Karpas-422 (cell line): Measurements from ENCODE around the gene MKNK1. TPM values are rescaled to one million over a fixed set of nuclear protein-coding genes. Genes with fewer than 3 reads are reported as not detected.
"Not testable (repeated sequence)": the region's sequence is repeated elsewhere in the genome, so short reads cannot be mapped to it uniquely, and the experiment has no call there.

ENCODE experiments used
- DNase-seq: peaks from one replicate; pipeline ENCODE4 v3.0.0-alpha.2; 2015
- H2AFZ ChIP-seq: fragments of 200-600 bp; sonication (generic); 2 replicates; pipeline ENCODE4 v1.6.1; 2014; ENCODE audit warnings: antibody characterized with exemption, low read length, mixed read lengths
- H3K27ac ChIP-seq: fragments of 200-600 bp; sonication (generic); 2 replicates; pipeline ENCODE4 v1.5.1; 2014; ENCODE audit warnings: mild to moderate bottlenecking, low read length, moderate library complexity
- H3K27me3 ChIP-seq: fragments of 200-600 bp; sonication (generic); 2 replicates; pipeline ENCODE4 v1.6.1; 2014; ENCODE audit warnings: low read length, mixed read lengths
- H3K36me3 ChIP-seq: fragments of 200-600 bp; sonication (generic); 2 replicates; pipeline ENCODE4 v1.6.1; 2014; ENCODE audit warnings: low read length, mixed read lengths; ENCODE audit not compliant: insufficient read depth
- H3K4me1 ChIP-seq: fragments of 200-600 bp; sonication (generic); 2 replicates; pipeline ENCODE4 v1.6.1; 2014; ENCODE audit warnings: mild to moderate bottlenecking, low read length, mixed read lengths
- H3K4me2 ChIP-seq: fragments of 200-600 bp; sonication (generic); 2 replicates; pipeline ENCODE4 v1.6.1; 2014; ENCODE audit warnings: low read length, low read depth, mild to moderate bottlenecking; ENCODE audit not compliant: poor library complexity, severe bottlenecking
- H3K4me3 ChIP-seq: fragments of 200-600 bp; sonication (generic); 2 replicates; pipeline ENCODE4 v1.5.1; 2014; ENCODE audit warnings: mild to moderate bottlenecking, antibody characterized with exemption, low read length, mixed read lengths
- H3K79me2 ChIP-seq: fragments of 200-600 bp; sonication (generic); 2 replicates; pipeline ENCODE4 v1.6.1; 2014; ENCODE audit warnings: mild to moderate bottlenecking, low read length, mixed read lengths
- H3K9ac ChIP-seq: fragments of 200-600 bp; sonication (generic); 2 replicates; pipeline ENCODE4 v1.6.0; 2014; ENCODE audit warnings: low read length
- H3K9me2 ChIP-seq: fragments of 200-600 bp; sonication (generic), shearing (Covaris generic); replicated peaks from 2 replicates; pipeline ENCODE4 v1.6.0; 2014; ENCODE audit warnings: mild to moderate bottlenecking, low read length, moderate library complexity; ENCODE audit not compliant: insufficient read depth
- H3K9me3 ChIP-seq: fragments of 300-700, 200-600 bp; sonication (generic); 2 replicates; pipeline ENCODE4 v1.6.1; 2014; ENCODE audit warnings: low read length, mixed read lengths
- H4K20me1 ChIP-seq: fragments of 200-600 bp; sonication (generic); 2 replicates; pipeline ENCODE4 v1.6.1; 2014; ENCODE audit warnings: mild to moderate bottlenecking, antibody characterized with exemption, low read length, low read depth; ENCODE audit not compliant: insufficient read depth
- total RNA-seq: library from RNA; depleted of rRNA; stranded (reverse); fragments of >200 nt; shearing (Covaris generic); gene quantifications from 2 replicates; pipeline ENCODE4 v1.2.3, GENCODE V29; 2014; ENCODE audit warnings: low replicate concordance; rRNA removed

The MKNK1 gene
- 11.2 and 14.0 TPM in 2 replicates for total RNA-seq

DNA sequence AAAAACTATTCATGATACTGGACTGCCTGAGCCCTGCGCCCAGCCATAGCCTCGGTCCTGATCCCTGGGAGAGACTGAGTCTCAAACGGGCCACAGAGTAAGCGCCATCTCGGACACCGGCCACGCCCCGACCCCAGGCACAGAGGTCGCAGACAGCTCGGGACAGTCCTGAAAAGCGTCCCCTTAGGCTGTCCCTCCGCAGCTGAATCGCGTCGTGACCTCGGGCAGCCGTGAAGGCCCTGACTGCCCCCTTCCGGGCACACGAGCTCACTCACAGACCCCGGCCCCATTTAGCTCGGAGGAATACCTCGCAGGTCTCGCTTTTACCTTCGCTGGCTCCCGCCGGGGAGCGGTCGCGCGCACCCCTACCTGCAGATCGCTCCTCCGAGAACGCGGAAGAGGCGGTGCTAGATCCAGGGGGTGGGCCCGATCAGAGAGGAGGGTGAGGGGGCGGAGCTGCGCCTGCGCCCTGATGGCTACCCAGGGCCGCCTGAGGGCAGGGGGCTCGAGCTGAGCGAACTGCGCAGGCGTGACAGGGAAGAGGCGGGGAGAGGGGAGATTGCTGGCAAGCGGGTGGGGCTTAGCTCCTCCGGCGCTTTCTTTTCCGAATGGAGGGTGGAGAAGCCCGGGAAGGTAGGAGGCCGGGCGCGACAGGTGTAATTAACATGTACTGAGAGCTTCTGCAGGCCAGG lies at the start of gene MKNK1:
Gene MKNK1, minus strand, starts transcription at position 411 of the 692 bp plus-strand sequence. CDS start 20,941 bp downstream, outside the sequence.
- peaks cover 20% of the 10 kb centered on the region for H3K4me1 ChIP-seq
- H3K4me3 ChIP-seq = peak within 1 kb of the TSS; percentile 84
- peak within 1 kb of the TSS; percentile 85 for H2AFZ ChIP-seq
- H3K9ac ChIP-seq = peak within 1 kb of the TSS; percentile 78
- no peaks in the 10 kb centered on the region for H3K9me2 ChIP-seq
- no peaks in the 10 kb centered on the region for H3K36me3 ChIP-seq
- no peaks in the 10 kb centered on the region for H4K20me1 ChIP-seq
- H3K9me3 ChIP-seq = no peaks in the 10 kb centered on the region
- no peak within 1 kb of the TSS for H3K27ac ChIP-seq
- DNase-seq = peak; percentile 99
- peak within 1 kb of the TSS; percentile 79 for H3K4me2 ChIP-seq
- H3K27me3 ChIP-seq = no peaks in the 10 kb centered on the region
- H3K79me2 ChIP-seq = peaks cover 4% of the 10 kb centered on the region; the same call in 1 of the 2 replicates

DNA sequence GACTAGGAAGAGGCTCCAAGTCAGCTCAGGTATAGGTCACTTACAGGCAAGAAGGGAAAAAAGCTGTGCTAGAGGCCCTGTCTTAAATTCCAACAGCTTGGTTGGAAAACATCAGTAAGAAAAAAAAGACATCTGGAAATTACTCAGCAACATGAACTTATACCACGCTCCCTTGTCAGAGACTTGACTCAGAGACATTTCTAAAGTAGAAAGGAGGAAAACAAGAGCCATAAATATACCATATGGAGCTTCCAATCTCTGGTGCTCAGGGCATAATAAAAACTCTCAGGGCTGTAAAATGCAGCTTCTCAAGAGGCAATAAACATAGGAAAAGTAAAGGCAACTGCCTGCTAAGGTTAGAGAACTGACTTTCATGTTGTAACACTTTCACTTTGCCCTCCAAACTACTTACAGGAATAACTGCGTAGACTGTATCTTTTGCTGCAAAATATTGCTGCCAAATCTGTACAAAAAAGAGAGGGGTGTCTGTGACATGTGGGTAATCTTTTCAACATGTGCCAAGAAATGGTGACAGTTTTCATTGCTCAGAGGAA lies 49.4 kb upstream of the MKNK1 start:
- H3K79me2 ChIP-seq = no peaks in the 10 kb centered on the region
- H3K27me3 ChIP-seq = no peaks in the 10 kb centered on the region
- H4K20me1 ChIP-seq = no peaks in the 10 kb centered on the region
- no peak for DNase-seq
- no peaks in the 10 kb centered on the region for H3K4me1 ChIP-seq
- no peaks in the 10 kb centered on the region for H3K9me3 ChIP-seq
- H3K36me3 ChIP-seq = peaks cover 67% of the 10 kb centered on the region
- H3K4me2 ChIP-seq = no peak overlapping the region
- no peaks in the 10 kb centered on the region for H3K9me2 ChIP-seq
- H3K4me3 ChIP-seq = no peak overlapping the region
- no peak overlapping the region for H3K27ac ChIP-seq
- H2AFZ ChIP-seq = no peak overlapping the region
- no peak overlapping the region for H3K9ac ChIP-seq

DNA sequence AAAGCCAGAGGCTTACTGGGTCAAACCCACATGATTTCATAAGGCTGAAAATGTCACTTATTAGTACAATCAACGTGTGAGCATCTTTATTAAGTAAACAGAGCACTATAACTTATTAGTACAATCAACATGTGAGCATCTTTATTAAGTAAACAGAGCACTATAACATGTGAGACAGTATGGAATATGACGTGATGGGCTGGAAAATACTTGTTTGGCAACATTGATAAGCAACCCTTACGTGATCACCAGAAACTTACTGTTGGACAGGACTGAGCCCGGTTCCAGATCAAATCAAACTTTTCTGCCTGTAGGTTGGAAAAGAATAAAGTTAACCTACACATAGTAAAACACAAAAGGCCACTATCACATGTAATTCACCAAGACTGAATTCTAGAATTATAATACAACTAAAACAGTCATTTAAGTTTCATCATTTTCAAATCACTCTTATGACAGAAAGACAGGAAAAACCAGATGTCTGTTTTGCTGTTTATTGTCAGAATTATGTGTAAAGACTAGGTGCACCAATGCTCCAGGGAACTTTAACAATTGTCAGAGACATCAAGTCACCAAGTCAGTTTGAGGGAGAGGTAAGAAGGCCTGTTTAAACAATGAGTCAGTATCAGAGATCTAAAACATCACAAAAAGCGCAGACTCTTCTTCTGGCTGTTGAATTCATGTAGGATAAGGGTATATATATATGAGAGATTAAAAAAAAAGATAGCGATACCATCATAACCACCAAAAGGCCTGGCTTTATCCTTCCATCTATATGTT lies 48.4 kb upstream of the MKNK1 start:
- Histone ChIP-seq H3K79me2 (no peaks in the 10 kb centered on the region), H3K9ac (no peak overlapping the region), H2AFZ (no peak overlapping the region), H3K9me2 (no peaks in the 10 kb centered on the region), H3K4me1 (no peaks in the 10 kb centered on the region), H3K4me3 (no peak overlapping the region), H3K4me2 (no peak overlapping the region), H4K20me1 (no peaks in the 10 kb centered on the region), H3K27me3 (no peaks in the 10 kb centered on the region), H3K27ac (no peak overlapping the region), H3K9me3 (no peaks in the 10 kb centered on the region), H3K36me3 (peaks cover 61% of the 10 kb centered on the region)
- no peak for DNase-seq

DNA sequence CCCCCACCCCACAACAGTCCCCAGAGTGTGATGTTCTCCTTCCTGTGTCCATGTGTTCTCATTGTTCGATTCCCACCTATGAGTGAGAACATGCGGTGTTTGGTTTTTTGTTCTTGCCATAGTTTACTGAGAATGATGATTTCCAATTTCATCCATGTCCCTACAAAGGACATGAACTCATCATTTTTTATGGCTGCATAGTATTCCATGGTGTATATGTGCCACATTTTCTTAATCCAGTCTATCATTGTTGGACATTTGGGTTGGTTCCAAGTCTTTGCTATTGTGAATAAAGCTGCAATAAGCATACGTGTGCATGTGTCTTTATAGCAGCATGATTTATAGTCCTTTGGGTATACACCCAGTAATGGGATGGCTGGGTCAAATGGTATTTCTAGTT lies 47.1 kb upstream of the MKNK1 start:
- H3K9me3 ChIP-seq, H3K27ac ChIP-seq, H4K20me1 ChIP-seq, H3K79me2 ChIP-seq, DNase-seq, H3K9me2 ChIP-seq, H3K4me2 ChIP-seq, H3K4me1 ChIP-seq, H3K27me3 ChIP-seq, H3K4me3 ChIP-seq, H3K9ac ChIP-seq, H2AFZ ChIP-seq: not testable (repeated sequence)
- H3K36me3 ChIP-seq = peaks cover 51% of the 10 kb centered on the region

DNA sequence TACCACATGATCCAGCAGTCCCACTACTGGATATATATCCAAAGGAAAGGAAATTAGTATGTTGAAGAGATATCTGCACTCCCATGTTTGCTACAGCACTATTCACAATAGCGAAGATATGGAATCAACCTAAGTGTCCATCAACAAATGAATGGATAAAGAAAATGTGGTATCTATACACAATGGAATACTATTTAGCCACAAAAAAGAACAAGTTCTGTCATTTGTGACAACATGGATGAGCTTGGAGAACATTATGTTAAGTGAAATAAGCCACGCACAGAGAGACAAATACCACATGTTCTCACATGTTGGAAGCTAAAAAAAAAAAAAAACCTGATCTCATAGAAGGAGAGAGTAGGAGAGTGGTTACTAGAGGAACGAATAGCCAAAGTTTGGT lies 46.4 kb upstream of the MKNK1 start:
- Histone ChIP-seq H3K9ac (no peak overlapping the region), H3K27ac (no peak overlapping the region), H3K27me3 (no peaks in the 10 kb centered on the region), H3K4me1 (no peaks in the 10 kb centered on the region), H3K79me2 (no peaks in the 10 kb centered on the region), H2AFZ (no peak overlapping the region), H4K20me1 (no peaks in the 10 kb centered on the region), H3K4me3 (no peak overlapping the region), H3K9me3 (no peaks in the 10 kb centered on the region), H3K9me2 (no peaks in the 10 kb centered on the region), H3K4me2 (no peak overlapping the region), H3K36me3 (peaks cover 45% of the 10 kb centered on the region)
- no peak for DNase-seq

DNA sequence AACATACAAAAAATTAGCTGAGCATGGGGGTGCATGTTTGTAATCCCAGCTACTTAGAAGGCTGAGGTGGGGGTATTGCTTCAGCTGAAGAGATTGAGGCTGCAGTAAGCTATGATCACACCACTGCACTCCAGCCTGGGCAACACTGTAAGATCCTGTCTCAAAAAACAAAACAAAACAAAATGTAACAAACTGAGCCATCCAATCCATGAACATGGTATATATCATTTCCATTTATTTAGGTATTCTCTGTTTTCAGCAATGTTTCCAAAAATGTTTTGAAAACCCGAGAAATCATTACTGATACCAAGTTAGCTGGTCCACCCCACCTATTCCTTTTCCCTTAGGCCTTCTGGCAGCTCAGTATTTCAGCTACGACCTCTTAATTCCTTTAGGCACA lies 45.7 kb upstream of the MKNK1 start:
- DNase-seq = no peak
- Histone ChIP-seq H3K27ac (no peak overlapping the region), H4K20me1 (no peaks in the 10 kb centered on the region), H3K9me3 (no peaks in the 10 kb centered on the region), H3K27me3 (no peaks in the 10 kb centered on the region), H3K4me2 (no peak overlapping the region), H3K9me2 (no peaks in the 10 kb centered on the region), H3K9ac (no peak overlapping the region), H2AFZ (no peak overlapping the region), H3K36me3 (peaks cover 38% of the 10 kb centered on the region), H3K4me3 (no peak overlapping the region), H3K4me1 (no peaks in the 10 kb centered on the region), H3K79me2 (no peaks in the 10 kb centered on the region)

DNA sequence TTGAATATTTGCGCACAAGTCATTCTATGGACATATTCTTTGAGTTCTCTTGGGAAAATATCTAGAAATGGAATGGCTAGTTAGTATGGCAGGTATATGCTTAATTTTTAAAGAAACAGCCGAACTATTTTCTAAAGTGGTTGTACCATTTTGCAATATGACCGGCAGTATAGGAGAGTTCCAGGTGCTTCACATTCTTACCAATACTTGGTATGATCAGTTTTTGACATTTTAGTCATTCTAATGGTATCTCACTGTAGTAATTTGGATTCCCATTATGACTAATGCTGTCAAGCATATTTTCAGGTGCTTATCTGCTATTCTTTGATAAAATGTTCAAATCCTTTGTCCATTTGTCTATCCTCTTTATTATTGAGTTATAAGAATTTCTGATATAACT lies 43.5 kb upstream of the MKNK1 start:
- peaks cover 26% of the 10 kb centered on the region for H3K36me3 ChIP-seq
- no peak overlapping the region for H3K4me3 ChIP-seq
- no peak overlapping the region for H3K9ac ChIP-seq
- no peaks in the 10 kb centered on the region for H3K9me3 ChIP-seq
- no peak overlapping the region for H2AFZ ChIP-seq
- H3K4me2 ChIP-seq = no peak overlapping the region
- H3K9me2 ChIP-seq = no peaks in the 10 kb centered on the region
- H4K20me1 ChIP-seq = no peaks in the 10 kb centered on the region
- no peak overlapping the region for H3K27ac ChIP-seq
- no peaks in the 10 kb centered on the region for H3K79me2 ChIP-seq
- no peak for DNase-seq
- no peaks in the 10 kb centered on the region for H3K4me1 ChIP-seq
- no peaks in the 10 kb centered on the region for H3K27me3 ChIP-seq

DNA sequence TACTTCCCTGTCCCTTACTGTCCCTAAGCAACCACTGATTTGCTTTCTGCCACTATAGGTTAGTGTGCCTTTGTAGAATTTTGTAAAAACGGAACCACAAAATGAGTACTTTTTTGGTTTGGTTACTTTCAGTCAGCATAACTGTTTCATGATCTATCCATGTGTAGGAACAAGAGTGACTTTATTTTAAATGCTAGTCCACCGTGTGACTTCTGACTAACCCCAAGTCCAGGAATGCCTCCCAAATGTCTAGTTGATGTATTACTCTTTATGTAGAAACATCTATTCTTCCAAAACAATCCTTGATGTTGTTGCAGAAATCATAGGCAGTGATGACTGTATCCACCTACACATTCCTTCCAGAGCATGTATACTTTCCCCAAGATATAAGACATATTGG lies 42.8 kb upstream of the MKNK1 start:
- Histone ChIP-seq H3K27me3 (no peaks in the 10 kb centered on the region), H3K27ac (no peak overlapping the region)

More for the DNA sequence above, 42.8 kb upstream of the MKNK1 start:
- Histone ChIP-seq H4K20me1 (no peaks in the 10 kb centered on the region), H3K36me3 (peaks cover 18% of the 10 kb centered on the region), H3K4me3 (no peak overlapping the region), H3K79me2 (no peaks in the 10 kb centered on the region), H2AFZ (no peak overlapping the region), H3K4me2 (no peak overlapping the region), H3K9ac (no peak overlapping the region), H3K9me3 (no peaks in the 10 kb centered on the region), H3K4me1 (no peaks in the 10 kb centered on the region), H3K9me2 (no peaks in the 10 kb centered on the region)
- DNase-seq = no peak
